ENCODE results near the gene EEF1B2. TPM values are rescaled to one million over a fixed set of nuclear protein-coding genes. Genes with fewer than 3 reads are reported as not detected.

Gene EEF1B2
- total and polyA plus RNA-seq, 2 of the 13 experiments (the other 11 are each of a cell fraction or from before 2014, with no cell fraction given), result 1,284 to 1,731 TPM

- TF ChIP-seq ZBTB2 (CRISPR knock-in tag; IDR thresholded peaks at IDR 0.05; ENCODE audit: low read depth) (peak; percentile 69; the same call in 1 of the 2 replicates), MEF2D (CRISPR knock-in tag; IDR thresholded peaks at IDR 0.05) (peak; percentile 85), HES4 (CRISPR knock-in tag; IDR thresholded peaks at IDR 0.05; ENCODE audit: borderline replicate concordance) (peak; percentile 79; the same call in 1 of the 2 replicates), SRSF4 (IDR thresholded peaks at IDR 0.05; ENCODE audit: low read depth, low read length, poor library complexity, severe bottlenecking) (no peak), NFIC (IDR thresholded peaks at IDR 0.05; ENCODE audit: low read length) (0 out of 2 replicates have a peak, but pooled peaks have one; percentile 34), ZNF639 (CRISPR knock-in tag; conservative IDR thresholded peaks at IDR 0.05) (peak; percentile 73), RFX3 (CRISPR knock-in tag; IDR thresholded peaks at IDR 0.05) (0 out of 2 replicates have a peak, but pooled peaks have one; percentile 9), ZFP36L2 (CRISPR knock-in tag; IDR thresholded peaks at IDR 0.05) (no peak), RFXAP (CRISPR knock-in tag; IDR thresholded peaks at IDR 0.05; ENCODE audit: borderline replicate concordance) (peak; percentile 84), HOXD1 (CRISPR knock-in tag; IDR thresholded peaks at IDR 0.05) (peak; percentile 77; the same call in 1 of the 2 replicates), HCFC1 (IDR thresholded peaks at IDR 0.05; ENCODE audit: low read depth, low read length) (peak; percentile 62), SMYD3 (CRISPR knock-in tag; IDR thresholded peaks at IDR 0.05) (peak; percentile 88), YEATS2 (CRISPR knock-in tag; IDR thresholded peaks at IDR 0.05; ENCODE audit: borderline replicate concordance) (peak; percentile 98), ZNF816 (CRISPR knock-in tag; IDR thresholded peaks at IDR 0.05; ENCODE audit: borderline replicate concordance) (peak; percentile 77; the same call in 1 of the 2 replicates), SRSF9 (IDR thresholded peaks at IDR 0.05; ENCODE audit: borderline replicate concordance, insufficient read depth, low read depth, low read length, poor library complexity, severe bottlenecking) (no peak), PPARG (CRISPR knock-in tag; conservative IDR thresholded peaks at IDR 0.05) (peak; percentile 80), ZNF589 (CRISPR knock-in tag; conservative IDR thresholded peaks at IDR 0.05) (peak; percentile 82)
- TF ChIP-seq, protein P1, sequence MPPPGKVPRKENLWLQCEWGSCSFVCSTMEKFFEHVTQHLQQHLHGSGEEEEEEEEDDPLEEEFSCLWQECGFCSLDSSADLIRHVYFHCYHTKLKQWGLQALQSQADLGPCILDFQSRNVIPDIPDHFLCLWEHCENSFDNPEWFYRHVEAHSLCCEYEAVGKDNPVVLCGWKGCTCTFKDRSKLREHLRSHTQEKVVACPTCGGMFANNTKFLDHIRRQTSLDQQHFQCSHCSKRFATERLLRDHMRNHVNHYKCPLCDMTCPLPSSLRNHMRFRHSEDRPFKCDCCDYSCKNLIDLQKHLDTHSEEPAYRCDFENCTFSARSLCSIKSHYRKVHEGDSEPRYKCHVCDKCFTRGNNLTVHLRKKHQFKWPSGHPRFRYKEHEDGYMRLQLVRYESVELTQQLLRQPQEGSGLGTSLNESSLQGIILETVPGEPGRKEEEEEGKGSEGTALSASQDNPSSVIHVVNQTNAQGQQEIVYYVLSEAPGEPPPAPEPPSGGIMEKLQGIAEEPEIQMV (CRISPR knock-in tag; IDR thresholded peaks at IDR 0.05; ENCODE audit: low read depth), result 0 out of 2 replicates have a peak, but pooled peaks have one; percentile 8
- TF ChIP-seq, protein P2, sequence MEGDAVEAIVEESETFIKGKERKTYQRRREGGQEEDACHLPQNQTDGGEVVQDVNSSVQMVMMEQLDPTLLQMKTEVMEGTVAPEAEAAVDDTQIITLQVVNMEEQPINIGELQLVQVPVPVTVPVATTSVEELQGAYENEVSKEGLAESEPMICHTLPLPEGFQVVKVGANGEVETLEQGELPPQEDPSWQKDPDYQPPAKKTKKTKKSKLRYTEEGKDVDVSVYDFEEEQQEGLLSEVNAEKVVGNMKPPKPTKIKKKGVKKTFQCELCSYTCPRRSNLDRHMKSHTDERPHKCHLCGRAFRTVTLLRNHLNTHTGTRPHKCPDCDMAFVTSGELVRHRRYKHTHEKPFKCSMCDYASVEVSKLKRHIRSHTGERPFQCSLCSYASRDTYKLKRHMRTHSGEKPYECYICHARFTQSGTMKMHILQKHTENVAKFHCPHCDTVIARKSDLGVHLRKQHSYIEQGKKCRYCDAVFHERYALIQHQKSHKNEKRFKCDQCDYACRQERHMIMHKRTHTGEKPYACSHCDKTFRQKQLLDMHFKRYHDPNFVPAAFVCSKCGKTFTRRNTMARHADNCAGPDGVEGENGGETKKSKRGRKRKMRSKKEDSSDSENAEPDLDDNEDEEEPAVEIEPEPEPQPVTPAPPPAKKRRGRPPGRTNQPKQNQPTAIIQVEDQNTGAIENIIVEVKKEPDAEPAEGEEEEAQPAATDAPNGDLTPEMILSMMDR (CRISPR knock-in tag; IDR thresholded peaks at IDR 0.05), result peak; percentile 18; the same call in 1 of the 2 replicates
- TF ChIP-seq, protein P3, sequence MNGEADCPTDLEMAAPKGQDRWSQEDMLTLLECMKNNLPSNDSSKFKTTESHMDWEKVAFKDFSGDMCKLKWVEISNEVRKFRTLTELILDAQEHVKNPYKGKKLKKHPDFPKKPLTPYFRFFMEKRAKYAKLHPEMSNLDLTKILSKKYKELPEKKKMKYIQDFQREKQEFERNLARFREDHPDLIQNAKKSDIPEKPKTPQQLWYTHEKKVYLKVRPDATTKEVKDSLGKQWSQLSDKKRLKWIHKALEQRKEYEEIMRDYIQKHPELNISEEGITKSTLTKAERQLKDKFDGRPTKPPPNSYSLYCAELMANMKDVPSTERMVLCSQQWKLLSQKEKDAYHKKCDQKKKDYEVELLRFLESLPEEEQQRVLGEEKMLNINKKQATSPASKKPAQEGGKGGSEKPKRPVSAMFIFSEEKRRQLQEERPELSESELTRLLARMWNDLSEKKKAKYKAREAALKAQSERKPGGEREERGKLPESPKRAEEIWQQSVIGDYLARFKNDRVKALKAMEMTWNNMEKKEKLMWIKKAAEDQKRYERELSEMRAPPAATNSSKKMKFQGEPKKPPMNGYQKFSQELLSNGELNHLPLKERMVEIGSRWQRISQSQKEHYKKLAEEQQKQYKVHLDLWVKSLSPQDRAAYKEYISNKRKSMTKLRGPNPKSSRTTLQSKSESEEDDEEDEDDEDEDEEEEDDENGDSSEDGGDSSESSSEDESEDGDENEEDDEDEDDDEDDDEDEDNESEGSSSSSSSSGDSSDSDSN (CRISPR knock-in tag; IDR thresholded peaks at IDR 0.05), result peak; percentile 56
Measured at GRCh38 chr2:206159346-206160124, at the start of gene EEF1B2, which contains the start of gene NDUFS1 (continued).
